NCI-H2196 treated with DMSO at 0.1 percent for 48 hours (cell line): Measurements from ENCODE around the gene CASP8.
"Not testable (repeated sequence)": the region's sequence is repeated elsewhere in the genome, so short reads cannot be mapped to it uniquely, and the experiment has no call there.

Experiments
- DNase-seq: peaks from one replicate; lab custom pipeline; 2025; ENCODE audit not compliant: unreplicated experiment; lab: John Stamatoyannopoulos, UW

The CASP8 gene

GRCh38 chr2:201269764-201270163, 9.4 kb downstream of the CASP8 start:
- DNase-seq, result no peak

GRCh38 chr2:201270293-201271001, 10.1 kb downstream of the CASP8 start:
- DNase-seq, result no peak

GRCh38 chr2:201271917-201272316, 11.6 kb downstream of the CASP8 start:
- no peak for DNase-seq

- DNase-seq, result no peak
Observed at GRCh38 chr2:201273330-201273983, 13.1 kb downstream of the CASP8 start.

- DNase-seq, result no peak
Observed at GRCh38 chr2:201275069-201275468, 14.7 kb downstream of the CASP8 start.

GRCh38 chr2:201275990-201276389, 15.7 kb downstream of the CASP8 start:
- no peak for DNase-seq

- DNase-seq, result no peak
Observed at GRCh38 chr2:201276511-201276910, 16.2 kb downstream of the CASP8 start.

- DNase-seq, result no peak
Observed at GRCh38 chr2:201279079-201279478, 18.7 kb downstream of the CASP8 start.

- no peak for DNase-seq
Observed at GRCh38 chr2:201280191-201281040, 20.1 kb downstream of the CASP8 start.

- no peak for DNase-seq
Observed at GRCh38 chr2:201285499-201285898, 25.2 kb downstream of the CASP8 start.

GRCh38 chr2:201290457-201291148, 30.3 kb downstream of the CASP8 start:
- not testable (repeated sequence) for DNase-seq

- DNase-seq, result no peak
Observed at GRCh38 chr2:201298462-201299052, 38.2 kb downstream of the CASP8 start.

- DNase-seq, result not testable (repeated sequence)
Observed at GRCh38 chr2:201299929-201300328, 39.6 kb downstream of the CASP8 start.

GRCh38 chr2:201307876-201308275, 47.5 kb downstream of the CASP8 start:
- DNase-seq, result no peak

GRCh38 chr2:201308914-201309313, 48.6 kb downstream of the CASP8 start:
- DNase-seq, result no peak

GRCh38 chr2:201313362-201313761, 53.0 kb downstream of the CASP8 start:
- DNase-seq, result no peak

- no peak for DNase-seq
Observed at GRCh38 chr2:201319511-201319910, 59.2 kb downstream of the CASP8 start.

GRCh38 chr2:201320257-201320656, 59.9 kb downstream of the CASP8 start:
- DNase-seq, result no peak

GRCh38 chr2:201320701-201321100, 60.4 kb downstream of the CASP8 start:
- DNase-seq, result no peak

GRCh38 chr2:201322772-201323171, 62.4 kb downstream of the CASP8 start:
- no peak for DNase-seq

GRCh38 chr2:201327678-201328077, 67.3 kb downstream of the CASP8 start:
- no peak for DNase-seq
